Measurements from ENCODE around the gene MYO1B.

Gene MYO1B

GRCh38 chr2:191297033-191297432 is 51.8 kb downstream of the MYO1B start:
- Histone ChIP-seq H3K4me1 (ENCODE audit: low read length) (peaks cover 10% of the 10 kb centered on the region), H3K4me3 (ENCODE audit: low read length) (no peak overlapping the region), H3K4me2 (ENCODE audit: low read length) (no peak overlapping the region), H3K27me3 (ENCODE audit: low read depth, low read length) (peaks cover 8% of the 10 kb centered on the region), H3K9me3 (ENCODE audit: insufficient read depth, low read length) (no peaks in the 10 kb centered on the region), H2AFZ (ENCODE audit: low read depth, low read length) (no peak overlapping the region), H3K79me2 (ENCODE audit: low read length) (no peaks in the 10 kb centered on the region), H4K20me1 (ENCODE audit: insufficient read depth, low read length) (no peaks in the 10 kb centered on the region), H3K36me3 (replicated peaks; ENCODE audit: low read depth, low read length) (no peaks in the 10 kb centered on the region), H3K9ac (ENCODE audit: low read length) (no peak overlapping the region), H3K27ac (ENCODE audit: low read length) (no peak overlapping the region)
- TF ChIP-seq EZH2phosphoT487 (IDR thresholded peaks at IDR 0.05; ENCODE audit: low read depth) = no peak
- TF ChIP-seq, protein P1, sequence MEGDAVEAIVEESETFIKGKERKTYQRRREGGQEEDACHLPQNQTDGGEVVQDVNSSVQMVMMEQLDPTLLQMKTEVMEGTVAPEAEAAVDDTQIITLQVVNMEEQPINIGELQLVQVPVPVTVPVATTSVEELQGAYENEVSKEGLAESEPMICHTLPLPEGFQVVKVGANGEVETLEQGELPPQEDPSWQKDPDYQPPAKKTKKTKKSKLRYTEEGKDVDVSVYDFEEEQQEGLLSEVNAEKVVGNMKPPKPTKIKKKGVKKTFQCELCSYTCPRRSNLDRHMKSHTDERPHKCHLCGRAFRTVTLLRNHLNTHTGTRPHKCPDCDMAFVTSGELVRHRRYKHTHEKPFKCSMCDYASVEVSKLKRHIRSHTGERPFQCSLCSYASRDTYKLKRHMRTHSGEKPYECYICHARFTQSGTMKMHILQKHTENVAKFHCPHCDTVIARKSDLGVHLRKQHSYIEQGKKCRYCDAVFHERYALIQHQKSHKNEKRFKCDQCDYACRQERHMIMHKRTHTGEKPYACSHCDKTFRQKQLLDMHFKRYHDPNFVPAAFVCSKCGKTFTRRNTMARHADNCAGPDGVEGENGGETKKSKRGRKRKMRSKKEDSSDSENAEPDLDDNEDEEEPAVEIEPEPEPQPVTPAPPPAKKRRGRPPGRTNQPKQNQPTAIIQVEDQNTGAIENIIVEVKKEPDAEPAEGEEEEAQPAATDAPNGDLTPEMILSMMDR (IDR thresholded peaks at IDR 0.05; ENCODE audit: low read depth, low read length) = no peak

- H3K4me1 ChIP-seq (ENCODE audit: low read length) = peaks cover 10% of the 10 kb centered on the region
- no peaks in the 10 kb centered on the region for H3K9me3 ChIP-seq (ENCODE audit: insufficient read depth, low read length)
- H3K27me3 ChIP-seq (ENCODE audit: low read depth, low read length) = peaks cover 11% of the 10 kb centered on the region
- H3K9ac ChIP-seq (ENCODE audit: low read length) = no peak overlapping the region
- H3K27ac ChIP-seq (ENCODE audit: low read length) = no peak overlapping the region
- H2AFZ ChIP-seq (ENCODE audit: low read depth, low read length) = no peak overlapping the region
- no peak overlapping the region for H3K4me3 ChIP-seq (ENCODE audit: low read length)
- H3K4me2 ChIP-seq (ENCODE audit: low read length) = no peak overlapping the region
- TF ChIP-seq, protein P1 (IDR thresholded peaks at IDR 0.05; ENCODE audit: low read depth, low read length) = no peak
- no peaks in the 10 kb centered on the region for H3K79me2 ChIP-seq (ENCODE audit: low read length)
- no peaks in the 10 kb centered on the region for H3K36me3 ChIP-seq (replicated peaks; ENCODE audit: low read depth, low read length)
- no peaks in the 10 kb centered on the region for H4K20me1 ChIP-seq (ENCODE audit: insufficient read depth, low read length)
Observed at GRCh38 chr2:191298306-191298705, 53.1 kb downstream of the MYO1B start.

GRCh38 chr2:191299010-191299409 is 53.8 kb downstream of the MYO1B start:
- Histone ChIP-seq H3K9me3 (ENCODE audit: insufficient read depth, low read length) (no peaks in the 10 kb centered on the region), H3K9ac (ENCODE audit: low read length) (no peak overlapping the region), H2AFZ (ENCODE audit: low read depth, low read length) (no peak overlapping the region), H3K79me2 (ENCODE audit: low read length) (no peaks in the 10 kb centered on the region), H3K4me1 (ENCODE audit: low read length) (peaks cover 10% of the 10 kb centered on the region), H3K27ac (ENCODE audit: low read length) (no peak overlapping the region), H3K36me3 (replicated peaks; ENCODE audit: low read depth, low read length) (no peaks in the 10 kb centered on the region), H3K4me2 (ENCODE audit: low read length) (no peak overlapping the region), H4K20me1 (ENCODE audit: insufficient read depth, low read length) (no peaks in the 10 kb centered on the region), H3K4me3 (ENCODE audit: low read length) (no peak overlapping the region), H3K27me3 (ENCODE audit: low read depth, low read length) (peaks cover 11% of the 10 kb centered on the region)
- TF ChIP-seq, protein P1 (IDR thresholded peaks at IDR 0.05; ENCODE audit: low read depth, low read length) = peak; percentile 23
- TF ChIP-seq EZH2phosphoT487 (IDR thresholded peaks at IDR 0.05; ENCODE audit: low read depth) = no peak

GRCh38 chr2:191299866-191300265 is 54.7 kb downstream of the MYO1B start:
- H3K36me3 ChIP-seq (replicated peaks; ENCODE audit: low read depth, low read length) = no peaks in the 10 kb centered on the region
- H3K27ac ChIP-seq (ENCODE audit: low read length) = no peak overlapping the region
- H3K4me3 ChIP-seq (ENCODE audit: low read length) = no peak overlapping the region
- no peaks in the 10 kb centered on the region for H4K20me1 ChIP-seq (ENCODE audit: insufficient read depth, low read length)
- no peak overlapping the region for H3K4me2 ChIP-seq (ENCODE audit: low read length)
- no peaks in the 10 kb centered on the region for H3K79me2 ChIP-seq (ENCODE audit: low read length)
- TF ChIP-seq, protein P1 (IDR thresholded peaks at IDR 0.05; ENCODE audit: low read depth, low read length) = no peak
- TF ChIP-seq EZH2phosphoT487 (IDR thresholded peaks at IDR 0.05; ENCODE audit: low read depth) = no peak
- H3K27me3 ChIP-seq (ENCODE audit: low read depth, low read length) = peaks cover 11% of the 10 kb centered on the region
- no peak overlapping the region for H3K9ac ChIP-seq (ENCODE audit: low read length)
- no peak overlapping the region for H2AFZ ChIP-seq (ENCODE audit: low read depth, low read length)
- H3K4me1 ChIP-seq (ENCODE audit: low read length) = peaks cover 10% of the 10 kb centered on the region
- no peaks in the 10 kb centered on the region for H3K9me3 ChIP-seq (ENCODE audit: insufficient read depth, low read length)

All from OCI-LY3 (cell line).